ENCODE measurements around the gene NAV1.

GRCh38 chr1:201489643-201490261, 49.2 kb upstream of the NAV1 start:
- TF ChIP-seq EZH2 (optimal IDR thresholded peaks at IDR 0.05; ENCODE audit: low read depth, low read length) (no peak), CTCF (IDR thresholded peaks at IDR 0.05; ENCODE audit: low read length) (no peak)
